H1 (cell line): ENCODE results near the gene PTPRR. TPM values are rescaled to one million over a fixed set of nuclear protein-coding genes. Genes with fewer than 3 reads are reported as not detected.

Experiments used
- CTCF ChIA-PET: fragments of 300-600 bp; sonication (Branson Sonifier 250); formaldehyde crosslinking; loops from one replicate; lab custom pipeline; 2021; ENCODE audit not compliant: partially characterized antibody; lab: Charles Lee
- POLR2A ChIA-PET: fragments of 300-600 bp; sonication (Branson Sonifier 250); formaldehyde crosslinking; loops from one replicate; lab custom pipeline; 2021; ENCODE audit warnings: inconsistent platforms; ENCODE audit not compliant: partially characterized antibody; lab: Charles Lee
- DNase-seq, 2 experiments: peaks; one replicate each; pipeline versions ENCODE4 v3.0.0 to v3.0.0-alpha.2; 2010 to 2022; ENCODE audit warnings: low spot score in 2 of 2, low read depth in 1 of 2, mixed read lengths in 1 of 2
- FAIRE-seq: peaks from 2 replicates; lab custom pipeline; 2011; peaks lifted over from hg19 to GRCh38; lab: Jason Lieb, UNC
- H2AFZ ChIP-seq: 2 replicates; pipeline ENCODE4 v1.8.1; 2012; ENCODE audit warnings: low read length, inconsistent platforms
- H2AK5ac ChIP-seq: 2 replicates; pipeline ENCODE4 v1.6.1; 2013; ENCODE audit warnings: low read depth, low read length
- H2BK120ac ChIP-seq: replicated peaks from 2 replicates; pipeline ENCODE3; 2013; ENCODE audit warnings: low read depth, low read length, inconsistent platforms
- H2BK12ac ChIP-seq: 2 replicates; pipeline ENCODE4 v1.6.1; 2013; ENCODE audit warnings: low read depth, low read length
- H2BK15ac ChIP-seq: 2 replicates; pipeline ENCODE4 v1.6.1; 2013; ENCODE audit warnings: low read length
- H2BK20ac ChIP-seq: 2 replicates; pipeline ENCODE4 v1.6.1; 2013; ENCODE audit warnings: low read length
- H2BK5ac ChIP-seq: 2 replicates; pipeline ENCODE4 v1.6.1; 2013; ENCODE audit warnings: low read depth, low read length
- H3K14ac ChIP-seq: 2 replicates; pipeline ENCODE4 v1.6.1; 2013; ENCODE audit warnings: inconsistent platforms; ENCODE audit not compliant: insufficient read length
- H3K18ac ChIP-seq: 2 replicates; pipeline ENCODE4 v1.6.1; 2013; ENCODE audit warnings: low read length; ENCODE audit errors: extremely low read depth
- H3K23ac ChIP-seq: 2 replicates; pipeline ENCODE4 v1.6.1; 2013; ENCODE audit warnings: inconsistent platforms; ENCODE audit not compliant: insufficient read length
- H3K23me2 ChIP-seq: 2 replicates; pipeline ENCODE4 v1.6.1; 2013; ENCODE audit warnings: low read depth, low read length
- H3K27ac ChIP-seq: 2 replicates; pipeline ENCODE4 v1.6.1; 2011; ENCODE audit warnings: low read depth, low read length, inconsistent platforms
- H3K27me3 ChIP-seq, 4 experiments: replicated peaks in 1 of 4; 1 replicate in 1 of 4; 2 replicates in 3 of 4; pipeline versions ENCODE4 v1.6.1 to v1.8.1; 2011 to 2013; ENCODE audit warnings: low read length in 3 of 4, mild to moderate bottlenecking in 3 of 4, inconsistent platforms in 2 of 4, mixed read lengths in 2 of 4, moderate library complexity in 1 of 4; ENCODE audit not compliant: control insufficient read depth in 3 of 4, insufficient read depth in 3 of 4; ENCODE audit errors: extremely low read depth in 1 of 4
- H3K36me3 ChIP-seq, 4 experiments: 2 replicates each; pipeline versions ENCODE4 v1.6.1 to v1.8.1; 2011 to 2013; ENCODE audit warnings: mild to moderate bottlenecking in 4 of 4, low read length in 3 of 4, moderate library complexity in 2 of 4, control low read depth in 1 of 4, inconsistent platforms in 1 of 4; ENCODE audit not compliant: insufficient read depth in 4 of 4, control insufficient read depth in 2 of 4
- H3K4ac ChIP-seq: replicated peaks from 2 replicates; pipeline ENCODE3; 2013; ENCODE audit warnings: low read length, low read depth, mixed read lengths, inconsistent platforms; ENCODE audit not compliant: insufficient read length
- H3K4me1 ChIP-seq, 4 experiments: replicated peaks in 1 of 4; 1 replicate in 1 of 4; 2 replicates in 3 of 4; pipeline versions ENCODE4 v1.6.1 to v1.8.1; 2011 to 2013; ENCODE audit warnings: low read length in 3 of 4, inconsistent platforms in 2 of 4, mixed read lengths in 1 of 4; ENCODE audit not compliant: insufficient read depth in 4 of 4, control insufficient read depth in 3 of 4
- H3K4me2 ChIP-seq, 2 experiments: 2 replicates each; pipeline versions ENCODE4 v1.6.1 to v1.8.1; 2011 to 2013; ENCODE audit warnings: low read depth in 2 of 2, low read length in 2 of 2, control low read depth in 1 of 2, inconsistent platforms in 1 of 2, mild to moderate bottlenecking in 1 of 2; ENCODE audit not compliant: insufficient read depth in 1 of 2
- H3K4me3 ChIP-seq, 4 experiments: fragments of 200-600, 300-600 bp in 1 of 4; sonication (generic), shearing (Covaris generic), sonication (Bioruptor Twin) in 1 of 4; 2 replicates each; pipeline versions ENCODE4 v1.5.1 to v1.8.1; 2011 to 2016; ENCODE audit warnings: low read length in 4 of 4, low read depth in 3 of 4, control low read depth in 2 of 4, inconsistent platforms in 2 of 4, mild to moderate bottlenecking in 2 of 4, mixed read lengths in 1 of 4, moderate library complexity in 1 of 4; ENCODE audit not compliant: insufficient read depth in 2 of 4; ENCODE audit errors: extremely low read depth in 1 of 4
- H3K56ac ChIP-seq: replicated peaks from 2 replicates; pipeline ENCODE3; 2013; ENCODE audit warnings: low read depth, mild to moderate bottlenecking, mixed read lengths, low read length, inconsistent platforms; ENCODE audit not compliant: insufficient read length
- H3K79me1 ChIP-seq: 2 replicates; pipeline ENCODE4 v1.6.1; 2013; ENCODE audit warnings: low read depth, low read length, control low read depth
- H3K79me2 ChIP-seq, 2 experiments: 2 replicates each; pipeline versions ENCODE4 v1.6.1 to v1.8.1; 2012 to 2013; ENCODE audit warnings: low read length in 2 of 2, mild to moderate bottlenecking in 2 of 2, inconsistent platforms in 1 of 2; ENCODE audit not compliant: insufficient read depth in 2 of 2, control insufficient read depth in 1 of 2
- H3K9ac ChIP-seq, 4 experiments: replicated peaks in 1 of 4; 1 replicate in 1 of 4; 2 replicates in 3 of 4; pipeline versions ENCODE4 v1.6.1 to v1.8.1; 2011 to 2013; ENCODE audit warnings: low read depth in 3 of 4, low read length in 3 of 4, control low read depth in 2 of 4, mild to moderate bottlenecking in 2 of 4, moderate library complexity in 2 of 4, inconsistent platforms in 1 of 4; ENCODE audit errors: extremely low read depth in 1 of 4
- H3K9me3 ChIP-seq, 2 experiments: 2 replicates each; pipeline versions ENCODE4 v1.6.1 to v1.8.1; 2012 to 2013; ENCODE audit warnings: mild to moderate bottlenecking in 2 of 2, moderate library complexity in 2 of 2, control low read depth in 1 of 2, inconsistent platforms in 1 of 2, low read depth in 1 of 2, low read length in 1 of 2, mixed read lengths in 1 of 2; ENCODE audit not compliant: insufficient read depth in 2 of 2
- H4K20me1 ChIP-seq, 2 experiments: replicated peaks in 1 of 2; 2 replicates each; pipeline versions ENCODE3 to v1.8.1; 2011 to 2013; ENCODE audit warnings: inconsistent platforms in 2 of 2, low read length in 2 of 2, mild to moderate bottlenecking in 1 of 2; ENCODE audit not compliant: insufficient read depth in 2 of 2, control insufficient read depth in 1 of 2
- H4K5ac ChIP-seq: 2 replicates; pipeline ENCODE4 v1.6.1; 2013; ENCODE audit warnings: low read length, low read depth, mixed read lengths, inconsistent platforms; ENCODE audit not compliant: insufficient read length
- H4K8ac ChIP-seq: 2 replicates; pipeline ENCODE4 v1.8.0; 2013; ENCODE audit warnings: mild to moderate bottlenecking, moderate library complexity, low read length, inconsistent platforms; ENCODE audit not compliant: insufficient read depth; ENCODE audit errors: extremely low read depth
- H4K91ac ChIP-seq: replicated peaks from 2 replicates; pipeline ENCODE3; 2013; ENCODE audit warnings: low read length, mixed read lengths, inconsistent platforms; ENCODE audit not compliant: insufficient read length
- CHD2 ChIP-seq: IDR thresholded peaks from 2 replicates; pipeline ENCODE4 v1.6.1; 2012; ENCODE audit warnings: low read length, improper control_type of control experiment
- FOSL1 ChIP-seq: IDR thresholded peaks from 2 replicates; pipeline ENCODE4 v1.6.1; 2011; ENCODE audit warnings: mild to moderate bottlenecking, low read depth, low read length, moderate library complexity; ENCODE audit not compliant: insufficient read depth
- KDM4A ChIP-seq: IDR thresholded peaks from one replicate; pipeline ENCODE4 v1.7.1; 2012; ENCODE audit warnings: low read depth, mild to moderate bottlenecking, moderate library complexity, low read length, inconsistent platforms; ENCODE audit not compliant: severe bottlenecking
- MAX ChIP-seq: IDR thresholded peaks from 2 replicates; pipeline ENCODE4 v1.6.1; 2012; ENCODE audit warnings: inconsistent platforms
- NRF1 ChIP-seq: IDR thresholded peaks from 2 replicates; pipeline ENCODE4 v1.6.1; 2011; ENCODE audit warnings: mild to moderate bottlenecking, low read depth, low read length, improper control_type of control experiment
- SAP30 ChIP-seq: fragments of 300-600 bp; sonication (generic); IDR thresholded peaks from 2 replicates; pipeline ENCODE4 v1.7.1; 2012; ENCODE audit warnings: low read length, moderate library complexity, mild to moderate bottlenecking, inconsistent platforms; ENCODE audit not compliant: insufficient read depth, insufficient replicate concordance
- SP1 ChIP-seq: IDR thresholded peaks from 2 replicates; pipeline ENCODE4 v1.6.1; 2011; ENCODE audit warnings: low read depth, low read length
- TAF7 ChIP-seq: optimal IDR thresholded peaks from 2 replicates; pipeline ENCODE3; 2011; ENCODE audit warnings: low read depth, mild to moderate bottlenecking, inconsistent platforms, low read length, moderate library complexity, borderline replicate concordance
- TBP ChIP-seq: IDR thresholded peaks from 2 replicates; pipeline ENCODE4 v1.6.1; 2011; ENCODE audit warnings: low read depth, low read length, improper control_type of control experiment
- TEAD4 ChIP-seq: IDR thresholded peaks from 2 replicates; pipeline ENCODE4 v1.6.1; 2012; ENCODE audit warnings: low read depth, low read length, inconsistent platforms, mixed read lengths
- YY1 ChIP-seq: IDR thresholded peaks from 2 replicates; pipeline ENCODE4 v1.6.1; 2011; ENCODE audit warnings: low read depth, mild to moderate bottlenecking, low read length
- WGBS, 2 experiments: shearing (Covaris generic) in 1 of 2; methylation state at CpG; one replicate each; pipeline versions ENCODE4 v1.1.6 to v1.1.7; 2013 to 2015; ENCODE audit warnings: low lambda C conversion rate in 2 of 2, mixed read lengths in 2 of 2, inconsistent platforms in 1 of 2, low coverage in 1 of 2, missing lambda C conversion rate in 1 of 2; ENCODE audit not compliant: insufficient replicate concordance in 2 of 2, insufficient coverage in 1 of 2, insufficient read length in 1 of 2; ENCODE audit errors: extremely low coverage in 1 of 2, missing lambda C conversion rate in 1 of 2; 5-methylcytosine and 5-hydroxymethylcytosine counted together
- polyA plus RNA-seq, 7 experiments: library from polyadenylated mRNA; depleted of rRNA in 3 of 7; stranded (reverse) in 5 of 7; unstranded in 2 of 7; fragments of >200 nt in 5 of 7; fragments of 200-250 nt in 2 of 7; gene quantifications; 1 replicate in 5 of 7; 2 replicates in 1 of 7; 4 replicates in 1 of 7; pipeline versions ENCODE4 v1.2.1 to v1.2.3, GENCODE V29; 2011 to 2013; ENCODE audit warnings: missing spikeins in 2 of 7, mixed read lengths in 2 of 7
- total RNA-seq: library from RNA; stranded (reverse); fragmentation: NEBNext Ultra II Directional; extraction: Animal tissue kit (Norgen Biotek cat#: 25700); gene quantifications from 2 replicates; pipeline ENCODE4 v1.2.1, GENCODE V29; 2021

The PTPRR gene
- total and polyA plus RNA-seq, 2 of the 8 experiments (the other 6 are each of a cell fraction or from before 2014, with no cell fraction given), result 0.07 to 0.35 TPM

GRCh38 chr12:70796989-70797388 lies 123.5 kb downstream of the PTPRR start:
- no peaks in the 10 kb centered on the region for H3K79me1 ChIP-seq
- DNase-seq (no peak), FAIRE-seq (no peak)
- CTCF ChIA-PET, result interaction anchor here (1.2 kb wide), 1 partner anchor 39 kb away, joined by 3 read pairs; no protein-coding TSS in a partner anchor
- no peak overlapping the region for H2BK20ac ChIP-seq
- no peak overlapping the region for H2BK15ac ChIP-seq
- H3K79me2 ChIP-seq, result no peaks in the 10 kb centered on the region
- no peaks in the 10 kb centered on the region for H3K27me3 ChIP-seq
- H3K56ac ChIP-seq, result no peak overlapping the region
- no peak overlapping the region for H2AFZ ChIP-seq
- H4K91ac ChIP-seq, result no peak overlapping the region
- no peak overlapping the region for H3K27ac ChIP-seq
- H3K23me2 ChIP-seq, result no peaks in the 10 kb centered on the region; the same call in 1 of the 2 replicates
- no peak overlapping the region for H3K23ac ChIP-seq
- no peak overlapping the region for H3K4ac ChIP-seq
- H2AK5ac ChIP-seq, result no peak overlapping the region
- H3K4me3 ChIP-seq, result no peak overlapping the region
- no peak overlapping the region for H3K4me2 ChIP-seq
- H3K14ac ChIP-seq, result no peak overlapping the region
- no peaks in the 10 kb centered on the region for H3K4me1 ChIP-seq
- no peaks in the 10 kb centered on the region for H3K9me3 ChIP-seq
- no peak overlapping the region for H2BK5ac ChIP-seq
- H2BK120ac ChIP-seq, result no peak overlapping the region
- no peaks in the 10 kb centered on the region for H4K20me1 ChIP-seq
- no peak overlapping the region for H4K8ac ChIP-seq
- 91% methylated on average over 2 of the region's 2 CpGs; no CpG with 5 or more reads in 1 of the 2 experiments for WGBS, 2 experiments
- H4K5ac ChIP-seq, result no peak overlapping the region
- no peak overlapping the region for H3K9ac ChIP-seq
- H2BK12ac ChIP-seq, result no peak overlapping the region
- H3K36me3 ChIP-seq, result no peaks in the 10 kb centered on the region
- POLR2A ChIA-PET, result no interaction called here
- no peak overlapping the region for H3K18ac ChIP-seq
- no peak for TF ChIP-seq SP1
- TF ChIP-seq NRF1, result no peak
- TF ChIP-seq MAX, result no peak
- TF ChIP-seq TEAD4, result no peak
- TF ChIP-seq TAF7, result no peak
- no peak for TF ChIP-seq FOSL1
- TF ChIP-seq KDM4A, result no peak
- TF ChIP-seq SAP30, result no peak
- TF ChIP-seq CHD2, result no peak
- no peak for TF ChIP-seq TBP
- TF ChIP-seq YY1, result no peak
